ENCODE measurements around the gene OTOL1. TPM values are rescaled to one million over a fixed set of nuclear protein-coding genes. Genes with fewer than 3 reads are reported as not detected.
A peak's percentile ranks its signal among the peaks of the same experiment; 100 is the strongest.
"Not testable (repeated sequence)": the region's sequence is repeated elsewhere in the genome, so short reads cannot be mapped to it uniquely, and the experiment has no call there.

Gene OTOL1
- total RNA-seq, 1 donor from 2014 or later, result 1.2 TPM

DNA sequence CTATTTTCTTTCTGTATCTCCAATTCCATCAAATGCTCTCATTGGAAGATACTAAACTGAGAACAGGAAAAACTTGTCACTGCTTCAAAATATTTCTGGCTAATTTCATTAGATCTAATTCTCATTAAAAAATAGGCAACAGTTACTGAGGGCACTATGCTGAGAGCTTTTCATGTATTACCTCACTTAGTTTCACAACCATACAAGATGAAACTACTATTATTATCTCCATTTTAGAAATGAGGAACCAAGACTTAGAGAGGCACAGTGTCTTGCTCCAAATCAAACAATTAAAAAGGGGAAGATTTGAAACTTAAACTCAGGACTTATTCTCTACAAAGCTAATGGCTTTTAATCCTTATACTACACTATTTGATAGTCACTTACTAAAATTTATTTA lies 7.2 kb upstream of the OTOL1 start:
- TF ChIP-seq, protein P1, sequence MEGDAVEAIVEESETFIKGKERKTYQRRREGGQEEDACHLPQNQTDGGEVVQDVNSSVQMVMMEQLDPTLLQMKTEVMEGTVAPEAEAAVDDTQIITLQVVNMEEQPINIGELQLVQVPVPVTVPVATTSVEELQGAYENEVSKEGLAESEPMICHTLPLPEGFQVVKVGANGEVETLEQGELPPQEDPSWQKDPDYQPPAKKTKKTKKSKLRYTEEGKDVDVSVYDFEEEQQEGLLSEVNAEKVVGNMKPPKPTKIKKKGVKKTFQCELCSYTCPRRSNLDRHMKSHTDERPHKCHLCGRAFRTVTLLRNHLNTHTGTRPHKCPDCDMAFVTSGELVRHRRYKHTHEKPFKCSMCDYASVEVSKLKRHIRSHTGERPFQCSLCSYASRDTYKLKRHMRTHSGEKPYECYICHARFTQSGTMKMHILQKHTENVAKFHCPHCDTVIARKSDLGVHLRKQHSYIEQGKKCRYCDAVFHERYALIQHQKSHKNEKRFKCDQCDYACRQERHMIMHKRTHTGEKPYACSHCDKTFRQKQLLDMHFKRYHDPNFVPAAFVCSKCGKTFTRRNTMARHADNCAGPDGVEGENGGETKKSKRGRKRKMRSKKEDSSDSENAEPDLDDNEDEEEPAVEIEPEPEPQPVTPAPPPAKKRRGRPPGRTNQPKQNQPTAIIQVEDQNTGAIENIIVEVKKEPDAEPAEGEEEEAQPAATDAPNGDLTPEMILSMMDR (conservative IDR thresholded peaks at IDR 0.05), result no peak
- no peak for DNase-seq (ENCODE audit: extremely low spot score, unreplicated experiment)
- Mint-ChIP-seq H3K4me1 (ENCODE audit: unreplicated experiment) (no peaks in the 10 kb centered on the region), H3K27me3 (peaks cover 36% of the 10 kb centered on the region), H3K36me3 (no peaks in the 10 kb centered on the region), H3K9me3 (no peaks in the 10 kb centered on the region), H3K27ac (no peak overlapping the region), H3K4me3 (no peak overlapping the region)

DNA sequence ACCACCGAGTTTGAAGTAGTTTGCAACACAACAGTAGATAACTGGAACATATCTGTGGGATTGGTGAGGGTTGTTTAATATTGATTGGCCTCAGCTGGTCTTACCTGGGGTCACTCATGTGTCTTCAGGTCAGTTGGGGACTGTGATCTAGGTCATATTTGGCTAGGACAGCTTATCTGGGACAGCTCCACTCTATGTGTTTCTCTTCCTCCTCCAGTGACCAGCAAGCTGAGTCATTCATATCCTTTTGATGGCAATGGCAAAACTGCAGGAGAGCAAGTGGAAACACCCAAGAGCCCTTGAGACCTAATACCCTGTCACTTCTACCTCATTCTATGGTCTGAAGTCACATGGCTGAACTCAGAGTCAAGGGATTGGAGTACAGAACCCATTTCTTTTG lies 5.8 kb upstream of the OTOL1 start:
- not testable (repeated sequence) for H3K36me3 Mint-ChIP-seq; H3K9me3 Mint-ChIP-seq; H3K4me1 Mint-ChIP-seq (ENCODE audit: unreplicated experiment); DNase-seq (ENCODE audit: extremely low spot score, unreplicated experiment); H3K4me3 Mint-ChIP-seq; H3K27ac Mint-ChIP-seq
- H3K27me3 Mint-ChIP-seq, result peaks cover 32% of the 10 kb centered on the region

DNA sequence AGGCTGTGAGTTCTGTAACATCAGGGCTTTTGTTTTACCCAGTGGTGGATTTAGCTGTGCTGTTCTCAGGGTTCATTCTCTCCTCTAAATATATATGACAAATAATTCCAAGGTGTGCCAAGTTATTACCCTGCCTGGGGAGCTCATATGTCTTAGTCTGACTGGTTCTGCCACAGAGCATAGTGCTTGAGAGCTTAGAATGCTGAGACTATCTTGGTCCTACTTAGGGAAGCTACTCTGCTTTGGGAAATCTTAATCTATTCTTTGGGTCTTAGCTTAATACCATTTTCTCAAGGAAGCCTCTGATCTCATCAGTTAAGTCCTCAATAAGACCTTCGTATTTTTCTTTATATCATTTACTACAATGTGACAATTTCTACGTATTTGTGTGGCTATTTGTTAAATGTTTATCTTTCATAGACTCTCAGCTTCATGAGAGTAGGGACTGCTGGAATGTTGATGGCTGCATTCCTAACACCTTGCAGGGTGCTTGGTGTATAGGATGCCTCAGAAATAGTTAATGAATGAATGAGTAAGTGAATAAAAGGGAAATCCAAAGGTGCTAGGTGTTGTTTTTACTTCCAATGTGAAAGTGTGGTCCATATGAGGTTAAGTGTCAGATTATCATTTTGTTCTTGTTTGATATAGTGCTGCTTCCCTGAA lies 1.8 kb downstream of the OTOL1 start:
- Mint-ChIP-seq H3K9me3 (no peaks in the 10 kb centered on the region), H3K27me3 (peaks cover 14% of the 10 kb centered on the region), H3K36me3 (no peaks in the 10 kb centered on the region), H3K4me1 (ENCODE audit: unreplicated experiment) (peaks cover 9% of the 10 kb centered on the region), H3K27ac (no peak overlapping the region), H3K4me3 (no peak overlapping the region)
- TF ChIP-seq, protein P1 (conservative IDR thresholded peaks at IDR 0.05), result no peak
- no peak for DNase-seq (ENCODE audit: extremely low spot score, unreplicated experiment)

DNA sequence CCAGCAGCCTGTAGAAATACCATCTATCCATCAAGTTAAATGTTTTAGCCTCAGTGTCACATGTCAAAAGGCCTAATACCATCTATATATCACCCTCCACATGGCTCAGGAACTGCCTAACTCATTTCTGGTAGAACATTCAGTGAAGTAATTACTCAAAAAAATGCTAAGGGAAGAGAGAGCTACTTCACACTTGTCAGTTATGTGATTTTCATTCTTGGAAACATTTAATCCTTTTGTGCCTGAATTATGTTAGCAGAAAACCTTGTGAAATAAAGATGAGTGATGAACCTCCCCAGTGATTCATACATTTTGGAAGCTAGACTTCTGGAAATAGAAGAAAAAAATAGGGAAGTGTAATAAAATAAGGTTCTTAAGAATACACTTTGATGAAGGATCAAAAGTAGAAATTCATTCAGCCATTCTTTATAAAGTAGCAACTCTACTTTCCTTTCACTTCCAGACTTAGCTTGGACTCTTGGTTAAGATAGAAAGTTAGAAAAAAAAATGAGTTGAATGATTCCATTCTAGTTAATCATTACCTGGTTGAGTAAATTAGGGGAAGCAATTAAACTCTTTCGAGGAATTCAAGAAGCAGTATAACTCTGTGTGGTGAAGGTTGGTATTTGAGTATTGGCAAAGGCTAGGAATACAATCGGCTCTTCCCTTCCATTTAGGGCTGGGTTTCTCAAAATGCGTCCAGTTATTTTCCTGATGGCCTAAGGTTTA lies 3.6 kb downstream of the OTOL1 start:
- Mint-ChIP-seq H3K27ac (no peak overlapping the region), H3K27me3 (peaks cover 14% of the 10 kb centered on the region), H3K4me1 (ENCODE audit: unreplicated experiment) (peaks cover 9% of the 10 kb centered on the region), H3K9me3 (no peaks in the 10 kb centered on the region), H3K36me3 (no peaks in the 10 kb centered on the region), H3K4me3 (no peak overlapping the region)
- TF ChIP-seq, protein P1 (conservative IDR thresholded peaks at IDR 0.05), result no peak
- DNase-seq (ENCODE audit: extremely low spot score, unreplicated experiment), result no peak

DNA sequence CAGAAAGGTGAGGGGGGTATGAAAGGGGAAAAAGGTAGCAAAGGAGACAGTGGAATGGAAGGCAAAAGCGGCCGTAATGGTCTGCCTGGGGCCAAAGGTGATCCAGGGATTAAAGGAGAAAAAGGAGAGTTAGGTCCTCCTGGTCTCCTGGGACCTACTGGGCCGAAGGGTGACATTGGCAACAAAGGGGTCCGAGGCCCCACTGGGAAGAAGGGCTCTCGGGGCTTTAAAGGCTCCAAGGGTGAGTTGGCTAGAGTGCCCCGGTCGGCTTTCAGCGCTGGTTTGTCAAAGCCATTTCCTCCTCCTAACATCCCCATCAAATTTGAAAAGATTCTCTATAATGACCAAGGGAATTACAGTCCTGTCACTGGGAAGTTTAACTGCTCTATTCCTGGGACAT lies 6.7 kb downstream of the OTOL1 start:
- Mint-ChIP-seq H3K27me3 (peaks cover 18% of the 10 kb centered on the region), H3K4me1 (ENCODE audit: unreplicated experiment) (peaks cover 9% of the 10 kb centered on the region), H3K27ac (no peak overlapping the region), H3K36me3 (no peaks in the 10 kb centered on the region), H3K4me3 (no peak overlapping the region), H3K9me3 (no peaks in the 10 kb centered on the region)
- DNase-seq (ENCODE audit: extremely low spot score, unreplicated experiment), result no peak
- TF ChIP-seq, protein P1 (conservative IDR thresholded peaks at IDR 0.05), result no peak

DNA sequence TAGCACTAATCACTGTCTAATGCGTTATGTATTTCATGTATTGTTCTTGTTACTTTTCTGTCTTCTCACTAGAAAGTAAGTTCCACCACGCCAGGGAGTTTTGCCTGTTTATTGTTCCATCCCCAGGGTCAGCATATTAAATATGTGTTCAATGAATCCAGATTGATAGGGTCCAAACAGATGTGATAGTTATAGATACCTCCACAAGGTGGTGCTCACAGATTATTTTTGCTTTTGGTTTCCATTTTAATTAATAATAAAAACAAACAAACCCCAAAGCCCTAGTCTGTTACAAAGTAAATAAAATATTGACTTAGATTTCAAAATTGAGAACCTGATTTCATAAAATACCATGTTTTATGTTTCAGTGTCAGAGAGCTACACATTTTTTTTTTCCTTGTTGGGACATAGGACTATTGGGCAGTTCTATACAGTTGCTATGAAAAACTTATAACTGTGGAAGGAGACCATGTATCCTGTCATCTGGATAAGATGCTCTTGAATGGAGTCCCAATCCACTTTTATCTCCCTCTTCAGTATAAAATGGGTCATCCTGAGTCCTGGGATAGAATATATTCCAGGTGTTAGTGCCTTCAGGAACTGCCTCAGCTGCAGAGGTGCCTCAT lies 12.4 kb downstream of the OTOL1 start:
- TF ChIP-seq, protein P1 (conservative IDR thresholded peaks at IDR 0.05), result peak; percentile 76
- no peaks in the 10 kb centered on the region for H3K9me3 Mint-ChIP-seq
- no peaks in the 10 kb centered on the region for H3K36me3 Mint-ChIP-seq
- H3K27me3 Mint-ChIP-seq, result peaks cover 18% of the 10 kb centered on the region
- H3K4me1 Mint-ChIP-seq (ENCODE audit: unreplicated experiment), result no peaks in the 10 kb centered on the region
- H3K27ac Mint-ChIP-seq, result no peak overlapping the region
- no peak overlapping the region for H3K4me3 Mint-ChIP-seq
- no peak for DNase-seq (ENCODE audit: extremely low spot score, unreplicated experiment)
